PC-9 (cell line): ENCODE data around the gene SLC35B3. TPM values are rescaled to one million over a fixed set of nuclear protein-coding genes. Genes with fewer than 3 reads are reported as not detected.

Experiments
- BruUV-seq: library from RNA; stranded (reverse); fragments of 400-500 nt; replicated peaks from 2 replicates; lab custom pipeline; 2021; lab: Mats Ljungman, UMichigan
- CTCF ChIA-PET: fragments of 300-600 bp; sonication (Branson Sonifier 250); formaldehyde crosslinking; loops from one replicate; lab custom pipeline; 2022; ENCODE audit warnings: antibody characterized with exemption; lab: Charles Lee
- POLR2A ChIA-PET: fragments of 300-600 bp; sonication (Branson Sonifier 250); formaldehyde crosslinking; loops from one replicate; lab custom pipeline; 2022; ENCODE audit warnings: antibody characterized with exemption; ENCODE audit not compliant: unreplicated experiment; lab: Charles Lee
- DNase-seq, 2 experiments: peaks; one replicate each; pipeline versions ENCODE4 v3.0.0 to v3.0.0-alpha.2; 2015 to 2022; ENCODE audit warnings: mixed read lengths in 1 of 2
- H2AFZ ChIP-seq: fragments of 200-600 bp; sonication (generic); 2 replicates; pipeline ENCODE4 v1.8.1; 2017; ENCODE audit warnings: antibody characterized with exemption
- H3F3A ChIP-seq: fragments of 200-600 bp; sonication (generic); 2 replicates; pipeline ENCODE4 v1.8.1; 2017; ENCODE audit warnings: antibody characterized with exemption, mild to moderate bottlenecking, low read depth; ENCODE audit not compliant: insufficient read depth
- H3K27ac ChIP-seq: fragments of 200-600 bp; sonication (generic); 2 replicates; pipeline ENCODE4 v1.6.1; 2016; ENCODE audit warnings: mixed run types
- H3K27me3 ChIP-seq: fragments of 200-600 bp; sonication (generic); 2 replicates; pipeline ENCODE4 v1.6.1; 2016; ENCODE audit warnings: low read depth, mixed run types; ENCODE audit not compliant: insufficient read depth
- H3K36me3 ChIP-seq: fragments of 200-600 bp; sonication (generic); 2 replicates; pipeline ENCODE4 v1.6.1; 2016; ENCODE audit warnings: low read depth, mixed run types
- H3K4me1 ChIP-seq: fragments of 200-600 bp; sonication (generic); replicated peaks from 2 replicates; pipeline ENCODE4 v1.6.1; 2016; ENCODE audit warnings: mixed run types; ENCODE audit not compliant: insufficient read depth
- H3K4me2 ChIP-seq: fragments of 200-600 bp; sonication (generic); 2 replicates; pipeline ENCODE4 v1.6.1; 2017; ENCODE audit warnings: mixed run types
- H3K4me3 ChIP-seq: fragments of 200-600 bp; sonication (generic); 2 replicates; pipeline ENCODE4 v1.6.1; 2016; ENCODE audit warnings: mixed run types
- H3K79me2 ChIP-seq: fragments of 200-600 bp; sonication (generic); 2 replicates; pipeline ENCODE4 v1.6.1; 2017; ENCODE audit warnings: low read depth, mixed run types
- H3K9me2 ChIP-seq: fragments of 200-600 bp; sonication (generic); 2 replicates; pipeline ENCODE4 v1.8.1; 2017; ENCODE audit warnings: mild to moderate bottlenecking; ENCODE audit not compliant: insufficient read depth
- H3K9me3 ChIP-seq: fragments of 200-600 bp; sonication (generic); 2 replicates; pipeline ENCODE4 v1.8.1; 2016; ENCODE audit warnings: low read depth; ENCODE audit not compliant: insufficient read depth
- H4K20me1 ChIP-seq: fragments of 200-600 bp; sonication (generic); 2 replicates; pipeline ENCODE4 v1.8.1; 2017; ENCODE audit not compliant: insufficient read depth
- EZH2 ChIP-seq: fragments of 200-600 bp; sonication (generic); IDR thresholded peaks from 2 replicates; pipeline ENCODE4 v1.8.0; 2017; ENCODE audit warnings: antibody characterized with exemption, low read depth
- intact Hi-C: fragments of 100-400 bp; cut with micrococcal nuclease; formaldehyde crosslinking; loops from one replicate; pipeline ENCODE4 v1.10.0; 2022; ENCODE audit not compliant: unreplicated experiment
- total RNA-seq: library from RNA; stranded (reverse); gene quantifications from 2 replicates; pipeline ENCODE4 v1.2.3, GENCODE V29; 2021
- TF ChIP-seq, protein P1 (sequence below): fragments of 200-600 bp; sonication (generic); conservative IDR thresholded peaks from 2 replicates; pipeline ENCODE4 v1.6.1; 2017; ENCODE audit warnings: mixed run types, antibody characterized with exemption, mild to moderate bottlenecking, moderate library complexity

The SLC35B3 gene
- total RNA-seq, 1 experiment from 2014 or later = 16.7 TPM

DNA sequence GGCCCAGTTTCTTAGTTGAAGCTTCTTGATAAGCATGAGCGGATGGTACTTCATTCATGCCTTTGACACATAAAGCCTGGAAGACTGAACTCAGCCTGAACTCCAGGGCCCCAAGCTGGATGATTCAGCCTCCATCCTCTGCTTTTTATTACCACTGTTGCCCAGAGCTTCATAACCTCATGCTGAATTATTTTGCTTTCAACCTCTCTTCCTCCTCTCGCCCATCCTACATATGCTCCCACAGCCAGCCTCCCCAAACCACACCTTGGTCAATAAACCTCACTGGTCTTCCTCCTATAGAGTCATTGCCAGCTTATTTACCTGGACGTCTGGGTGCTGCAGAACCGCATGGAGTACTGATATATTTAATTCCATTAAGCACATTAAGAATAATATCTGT lies 59.4 kb downstream of the SLC35B3 start:
- POLR2A ChIA-PET = no interaction called here
- CTCF ChIA-PET = no interaction called here

More for the DNA sequence above, 59.4 kb downstream of the SLC35B3 start:
- DNase-seq = no peak
- Histone ChIP-seq H4K20me1 (no peaks in the 10 kb centered on the region), H3K4me3 (no peak overlapping the region), H3F3A (no peaks in the 10 kb centered on the region), H3K4me2 (no peak overlapping the region), H3K9me3 (no peaks in the 10 kb centered on the region), H3K9me2 (no peaks in the 10 kb centered on the region), H3K79me2 (no peaks in the 10 kb centered on the region), H3K4me1 (no peaks in the 10 kb centered on the region), H2AFZ (no peak overlapping the region), H3K36me3 (no peaks in the 10 kb centered on the region), H3K27ac (no peak overlapping the region), H3K27me3 (no peaks in the 10 kb centered on the region)
- intact Hi-C loops = no loop called here
- no TSS peak for BruUV-seq
- TF ChIP-seq EZH2 = no peak
- TF ChIP-seq, protein P1, sequence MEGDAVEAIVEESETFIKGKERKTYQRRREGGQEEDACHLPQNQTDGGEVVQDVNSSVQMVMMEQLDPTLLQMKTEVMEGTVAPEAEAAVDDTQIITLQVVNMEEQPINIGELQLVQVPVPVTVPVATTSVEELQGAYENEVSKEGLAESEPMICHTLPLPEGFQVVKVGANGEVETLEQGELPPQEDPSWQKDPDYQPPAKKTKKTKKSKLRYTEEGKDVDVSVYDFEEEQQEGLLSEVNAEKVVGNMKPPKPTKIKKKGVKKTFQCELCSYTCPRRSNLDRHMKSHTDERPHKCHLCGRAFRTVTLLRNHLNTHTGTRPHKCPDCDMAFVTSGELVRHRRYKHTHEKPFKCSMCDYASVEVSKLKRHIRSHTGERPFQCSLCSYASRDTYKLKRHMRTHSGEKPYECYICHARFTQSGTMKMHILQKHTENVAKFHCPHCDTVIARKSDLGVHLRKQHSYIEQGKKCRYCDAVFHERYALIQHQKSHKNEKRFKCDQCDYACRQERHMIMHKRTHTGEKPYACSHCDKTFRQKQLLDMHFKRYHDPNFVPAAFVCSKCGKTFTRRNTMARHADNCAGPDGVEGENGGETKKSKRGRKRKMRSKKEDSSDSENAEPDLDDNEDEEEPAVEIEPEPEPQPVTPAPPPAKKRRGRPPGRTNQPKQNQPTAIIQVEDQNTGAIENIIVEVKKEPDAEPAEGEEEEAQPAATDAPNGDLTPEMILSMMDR = no peak
